HPDE6-E6E7 (cell line): ENCODE measurements around the gene BCL2L14.
A peak's percentile ranks its signal among the peaks of the same experiment; 100 is the strongest.
"Not testable (repeated sequence)": the region's sequence is repeated elsewhere in the genome, so short reads cannot be mapped to it uniquely, and the experiment has no call there.

Experiments used
- DNase-seq: peaks from one replicate; pipeline ENCODE4 v3.0.0; 2011; ENCODE audit warnings: missing footprints; ENCODE audit errors: extremely low spot score

BCL2L14 gene

DNA sequence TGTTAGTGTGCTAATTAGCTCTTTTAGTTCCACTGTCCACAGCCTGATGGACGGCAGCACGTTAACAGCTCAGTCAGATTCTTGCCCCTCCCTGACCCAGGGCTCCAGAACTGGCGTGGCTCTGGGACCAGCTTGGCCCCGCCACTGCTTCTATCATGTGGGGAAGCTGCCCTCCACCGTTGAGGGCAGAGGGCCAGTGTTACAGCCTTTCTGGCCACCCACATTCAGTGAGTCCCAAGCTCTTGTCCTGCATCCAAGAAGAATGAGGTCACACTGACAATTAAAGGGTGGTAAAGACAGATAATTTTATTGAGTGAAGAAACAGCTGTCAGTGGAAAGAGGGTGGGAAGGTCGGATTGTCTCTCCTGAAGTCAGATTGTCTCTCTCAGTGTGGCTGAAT is 36.9 kb downstream of the BCL2L14 start:
- DNase-seq, result no peak

DNA sequence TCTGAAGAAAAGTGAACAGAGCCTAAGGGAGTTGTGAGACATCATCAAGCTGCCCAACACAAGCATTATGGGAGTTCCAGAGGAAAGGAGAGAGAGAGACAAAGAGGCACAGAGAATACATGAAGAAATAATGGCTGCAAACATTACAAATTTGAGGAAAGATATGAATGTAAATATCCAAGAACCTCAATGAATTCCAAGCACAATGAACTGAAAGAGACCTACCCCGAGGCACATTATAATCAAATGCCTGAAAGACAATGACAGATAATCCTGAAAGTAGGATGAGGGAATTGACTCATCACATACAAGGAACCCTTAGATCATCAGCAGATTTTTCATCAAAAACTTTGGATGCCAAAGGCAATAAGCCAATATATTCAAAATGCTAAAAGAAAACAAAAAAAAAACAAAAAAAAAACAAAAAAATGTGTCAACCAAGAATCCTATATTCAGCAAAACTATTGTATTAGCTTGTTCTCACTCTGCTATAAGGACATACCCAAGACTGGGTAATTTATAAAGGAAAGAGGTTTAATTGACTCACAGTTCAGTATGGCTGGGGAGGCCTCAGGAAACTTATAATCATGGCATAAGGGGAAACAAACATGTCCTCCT is 37.8 kb downstream of the BCL2L14 start:
- no peak for DNase-seq

DNA sequence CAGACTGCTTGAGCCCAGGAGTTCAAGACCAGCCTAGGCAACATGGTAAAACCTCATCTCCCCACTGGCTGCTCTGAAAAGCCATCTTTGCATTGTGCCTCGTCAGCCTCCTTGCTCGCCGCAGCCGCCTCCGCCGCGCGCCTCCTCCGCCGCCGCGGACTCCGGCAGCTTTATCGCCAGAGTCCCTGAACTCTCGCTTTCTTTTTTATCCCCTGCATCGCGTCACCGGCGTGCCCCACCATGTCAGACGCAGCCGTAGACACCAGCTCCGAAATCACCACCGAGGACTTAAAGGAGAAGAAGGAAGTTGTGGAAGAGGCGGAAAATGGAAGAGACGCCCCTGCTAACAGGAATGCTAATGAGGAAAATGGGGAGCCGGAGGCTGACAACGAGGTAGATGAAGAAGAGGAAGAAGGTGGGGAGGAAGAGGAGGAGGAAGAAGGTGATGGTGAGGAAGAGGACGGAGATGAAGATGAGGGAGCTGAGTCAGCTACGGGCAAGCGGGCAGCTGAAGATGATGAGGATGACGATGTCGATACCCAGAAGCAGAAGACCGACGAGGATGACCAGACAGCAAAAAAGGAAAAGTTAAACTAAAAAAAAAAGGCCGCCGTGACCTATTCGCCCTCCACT is 40.3 kb downstream of the BCL2L14 start:
- not testable (repeated sequence) for DNase-seq

DNA sequence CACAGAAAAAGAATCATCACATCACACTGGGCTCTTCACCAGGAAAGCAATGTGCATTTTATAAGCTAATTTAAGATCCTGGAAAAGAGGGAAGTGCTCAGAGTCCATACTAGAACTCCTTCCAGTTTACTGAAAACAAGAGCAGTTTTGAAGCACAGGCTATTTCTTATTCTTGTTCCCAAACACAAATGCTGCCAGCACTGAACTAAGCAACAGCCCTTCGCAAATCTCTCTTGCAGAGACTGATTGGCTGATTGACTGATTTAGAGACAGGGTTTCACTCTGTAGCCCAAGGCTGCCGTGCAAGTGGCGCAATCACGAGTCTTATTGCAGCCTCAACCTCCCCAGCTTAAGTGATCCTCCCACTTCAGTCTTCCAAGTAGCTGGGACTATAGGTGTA is 44.8 kb downstream of the BCL2L14 start:
- DNase-seq, result no peak

DNA sequence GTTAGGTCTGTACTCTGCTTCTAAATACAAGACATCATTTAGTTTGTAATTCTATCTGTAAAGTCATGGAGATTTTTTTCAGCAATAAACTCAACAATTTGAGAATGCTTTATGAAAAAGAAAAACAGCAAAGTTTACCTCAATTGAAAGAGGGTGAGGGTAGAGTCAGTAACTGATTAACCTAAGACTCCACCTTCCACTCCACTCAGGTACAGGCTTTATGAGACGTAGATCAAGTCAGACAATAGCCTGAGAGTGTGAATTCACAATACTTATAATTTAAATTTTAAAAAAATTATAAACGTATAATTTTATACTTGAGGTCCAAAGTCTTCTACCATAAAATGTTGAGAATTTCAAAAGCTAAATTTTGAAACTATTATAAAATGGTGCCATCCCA is 45.9 kb downstream of the BCL2L14 start:
- DNase-seq, result no peak

DNA sequence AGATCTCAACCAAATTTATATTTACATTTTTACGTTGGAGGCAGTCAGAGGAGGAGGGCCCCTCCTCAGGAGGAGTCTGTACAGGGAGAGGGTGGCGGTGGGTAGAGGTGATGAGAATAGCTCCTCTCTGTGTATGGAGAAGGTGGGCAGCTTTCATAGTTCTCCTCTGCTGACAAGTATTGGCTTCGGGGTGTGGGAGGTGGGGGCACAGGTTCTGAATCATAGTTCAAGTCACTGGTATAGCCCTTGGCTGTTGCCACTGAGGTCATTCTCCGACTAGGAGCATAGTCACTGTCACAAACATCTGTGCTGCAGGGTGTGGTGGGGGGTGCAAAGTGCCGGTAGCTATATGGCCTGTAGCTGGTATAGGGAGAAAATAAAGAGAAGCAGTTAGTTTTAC is 50.3 kb downstream of the BCL2L14 start:
- DNase-seq, result no peak

DNA sequence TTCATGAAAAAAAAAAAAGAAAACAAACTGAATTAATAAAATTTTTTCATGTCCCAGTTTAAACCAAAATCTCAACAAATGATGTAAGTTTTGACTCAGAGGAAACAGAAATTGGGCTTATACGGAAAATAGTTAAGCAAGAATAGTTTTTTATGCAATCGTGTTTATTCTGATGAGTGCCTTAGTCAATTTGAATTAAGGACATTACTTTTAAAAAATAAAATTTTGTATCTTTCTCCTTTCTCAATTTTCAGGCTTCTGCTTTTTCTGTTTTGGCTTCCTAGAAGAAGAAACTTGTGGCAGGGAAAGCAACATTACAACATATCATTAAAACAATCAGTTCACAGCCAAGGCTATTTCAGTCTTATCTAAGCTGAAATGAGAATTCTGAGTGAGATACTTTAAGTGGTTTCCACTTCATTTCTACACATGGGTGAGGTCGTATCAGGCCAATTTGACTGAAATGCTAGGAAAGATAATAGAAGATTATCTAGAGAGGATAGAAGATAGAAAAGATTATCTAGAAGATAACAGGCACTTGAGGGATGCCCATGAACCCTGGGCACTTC is 52.4 kb downstream of the BCL2L14 start:
- no peak for DNase-seq

DNA sequence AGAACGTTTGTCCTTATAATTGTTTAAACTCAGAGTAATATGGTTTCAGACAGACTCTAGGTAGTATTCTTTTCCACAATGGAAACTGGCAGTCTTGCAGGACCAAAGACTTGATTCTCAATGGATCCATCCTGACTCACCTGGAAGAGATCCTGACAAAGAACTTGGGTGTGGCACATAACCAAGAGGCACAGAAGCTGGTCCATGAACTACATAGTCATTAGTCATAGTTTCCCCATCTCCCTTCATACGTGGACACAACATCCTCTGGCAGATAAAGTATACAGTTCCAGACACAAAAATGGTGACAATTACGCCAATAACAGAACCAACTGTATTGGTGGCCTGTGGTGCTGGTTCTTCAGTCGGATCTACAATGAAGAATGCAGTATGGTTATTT is 55.8 kb downstream of the BCL2L14 start:
- DNase-seq, result peak; percentile 22

DNA sequence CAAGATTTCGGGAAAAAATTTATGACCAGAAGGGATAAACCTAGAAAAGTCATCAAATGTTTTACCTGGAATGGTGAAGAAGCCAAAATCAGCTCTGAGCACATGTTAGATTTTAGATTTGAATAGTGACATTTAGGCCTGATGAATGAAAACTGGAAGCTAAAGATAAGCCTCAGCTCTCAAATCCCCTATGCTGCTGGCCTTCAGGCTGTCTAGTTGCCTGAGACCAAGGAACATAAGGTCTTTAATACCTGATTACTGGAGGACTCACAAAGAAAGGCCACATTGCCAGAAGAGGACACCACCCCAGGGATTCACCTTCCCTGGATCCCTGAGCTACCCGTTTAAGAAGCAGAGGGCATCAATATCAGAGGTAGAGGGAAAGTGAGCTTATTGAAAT is 56.6 kb downstream of the BCL2L14 start:
- no peak for DNase-seq

DNA sequence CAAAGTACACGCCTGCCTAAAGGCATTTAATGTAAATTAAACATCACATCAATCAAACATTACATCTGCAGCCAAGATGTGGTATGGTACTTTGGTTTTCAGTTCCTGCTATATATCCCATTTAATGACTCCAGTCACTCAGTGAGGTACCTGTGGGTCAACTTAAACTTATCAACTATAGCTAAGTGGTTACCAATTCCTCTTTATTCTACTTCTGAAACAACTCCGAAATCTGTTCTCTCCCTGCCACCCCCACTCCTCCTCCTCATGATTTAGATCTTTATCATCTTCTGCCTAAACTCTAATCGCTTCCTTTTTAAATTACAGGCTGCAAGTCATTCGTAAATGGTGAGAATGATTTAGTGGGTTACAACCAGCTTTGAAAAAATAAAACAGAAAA is 57.9 kb downstream of the BCL2L14 start:
- DNase-seq, result no peak

DNA sequence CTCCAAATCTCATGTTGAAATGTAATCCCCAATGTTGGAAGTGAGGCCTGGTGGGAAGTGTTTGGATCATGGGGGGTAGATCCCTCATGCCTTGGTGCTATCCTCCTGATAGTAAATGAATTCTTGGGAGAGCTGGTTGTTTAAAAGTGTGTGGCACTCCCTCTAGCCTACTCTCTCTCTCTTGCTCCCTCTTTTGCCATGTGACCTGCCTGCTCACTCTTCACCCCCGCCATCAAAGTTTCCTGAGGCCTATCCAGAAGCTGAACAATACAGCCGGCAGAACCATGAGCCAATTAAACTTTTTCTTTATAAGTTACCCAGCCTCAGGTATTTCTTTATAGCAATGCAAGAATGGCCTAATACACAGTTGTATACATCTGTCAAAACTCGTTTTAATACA is 62.5 kb downstream of the BCL2L14 start:
- DNase-seq, result no peak

DNA sequence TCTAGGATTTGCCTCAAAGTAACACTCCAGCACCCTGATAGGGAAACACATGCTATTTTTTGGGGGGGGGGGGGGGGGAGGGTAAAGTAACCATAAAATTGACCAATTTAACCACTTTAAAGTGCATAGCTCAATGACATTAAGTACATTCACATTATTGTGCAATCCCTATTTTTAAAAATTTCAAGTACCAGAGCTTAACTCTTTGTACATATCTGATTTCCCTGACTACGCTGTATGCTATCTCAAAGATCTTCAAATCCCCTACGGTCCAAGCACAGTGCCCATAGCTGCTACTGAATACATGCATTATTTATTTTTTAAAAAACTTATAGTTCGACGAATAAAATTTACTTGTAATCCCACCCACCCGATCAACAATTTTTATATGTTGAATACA is 63.0 kb downstream of the BCL2L14 start:
- DNase-seq, result no peak

DNA sequence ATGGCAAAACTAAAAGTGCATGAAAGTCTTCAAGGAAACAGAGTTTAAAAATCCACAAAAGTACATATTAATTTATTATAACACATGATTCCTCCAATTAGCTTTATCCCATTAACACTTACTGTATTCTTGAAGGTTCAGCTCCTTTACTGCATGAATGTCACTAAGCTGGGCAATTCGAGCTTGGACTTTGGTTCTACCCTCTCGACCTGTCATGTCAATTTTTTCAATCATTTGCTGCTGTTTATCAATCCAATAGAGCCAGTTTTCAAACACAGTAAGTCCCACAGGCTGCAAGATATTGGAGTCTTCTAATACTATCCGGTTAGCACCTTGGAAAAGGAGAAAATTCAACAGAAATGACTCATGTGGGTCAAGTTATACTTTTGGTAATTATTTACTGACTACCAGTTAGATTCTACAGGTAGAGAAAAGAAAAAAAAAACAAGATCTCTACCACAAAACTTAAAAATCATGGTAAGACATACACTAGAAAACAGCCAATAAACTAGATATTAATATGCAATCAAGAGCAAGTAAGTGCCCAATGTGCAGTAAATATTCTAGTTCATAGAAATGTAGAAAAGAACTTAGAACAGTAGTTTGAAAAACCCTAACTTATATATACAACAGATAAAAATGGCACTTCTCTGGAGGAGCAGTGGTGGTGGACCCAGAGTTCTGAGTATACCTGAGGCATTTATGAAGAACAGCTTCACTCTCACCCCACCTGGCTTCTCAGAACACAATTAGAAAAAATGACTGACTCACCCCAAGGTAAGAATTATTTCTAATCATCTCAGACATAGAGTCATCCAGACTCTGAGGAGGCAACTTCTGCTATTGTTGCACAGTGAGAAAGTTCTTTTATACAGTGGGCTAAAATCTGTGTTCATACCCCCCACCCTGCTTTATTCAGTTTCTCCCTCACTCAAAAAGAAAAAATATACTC is 67.7 kb downstream of the BCL2L14 start:
- no peak for DNase-seq

DNA sequence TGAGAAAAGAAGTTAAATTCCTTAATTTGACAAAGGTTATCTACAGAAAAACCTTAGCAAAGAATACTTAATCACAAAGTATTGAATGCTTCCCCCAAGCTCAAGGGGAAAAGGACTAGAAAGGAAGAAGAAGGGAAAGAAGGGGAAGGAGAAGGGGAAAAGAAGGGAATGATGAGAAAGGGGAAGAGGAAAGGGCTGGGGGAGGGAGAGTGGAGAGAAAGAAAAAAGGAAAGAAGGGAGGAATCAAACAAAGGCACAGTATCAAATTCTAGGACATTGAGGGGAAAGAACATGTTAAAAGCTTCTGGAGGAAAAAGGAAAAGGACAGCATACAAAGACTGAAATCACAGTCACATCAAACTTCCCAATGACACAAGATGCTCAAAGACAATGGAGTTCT is 70.3 kb downstream of the BCL2L14 start:
- no peak for DNase-seq

DNA sequence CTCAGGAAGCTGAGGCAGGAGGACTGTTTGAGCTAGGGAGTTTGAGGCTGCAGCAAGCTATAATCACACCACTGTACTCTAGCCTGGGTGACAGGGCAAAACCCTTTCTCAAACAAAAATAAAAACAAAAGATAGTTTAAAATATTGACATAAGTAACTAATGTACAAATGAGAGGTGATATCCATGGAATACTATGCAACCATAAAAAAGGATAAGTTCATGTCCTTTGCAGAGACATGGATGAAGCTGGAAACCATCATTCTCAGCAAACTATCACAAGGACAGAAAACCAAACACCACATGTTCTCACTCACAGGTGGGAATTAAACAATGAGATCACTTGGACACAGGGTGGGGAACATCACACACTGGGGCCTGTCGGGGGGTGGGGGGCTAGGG is 73.8 kb downstream of the BCL2L14 start:
- not testable (repeated sequence) for DNase-seq

DNA sequence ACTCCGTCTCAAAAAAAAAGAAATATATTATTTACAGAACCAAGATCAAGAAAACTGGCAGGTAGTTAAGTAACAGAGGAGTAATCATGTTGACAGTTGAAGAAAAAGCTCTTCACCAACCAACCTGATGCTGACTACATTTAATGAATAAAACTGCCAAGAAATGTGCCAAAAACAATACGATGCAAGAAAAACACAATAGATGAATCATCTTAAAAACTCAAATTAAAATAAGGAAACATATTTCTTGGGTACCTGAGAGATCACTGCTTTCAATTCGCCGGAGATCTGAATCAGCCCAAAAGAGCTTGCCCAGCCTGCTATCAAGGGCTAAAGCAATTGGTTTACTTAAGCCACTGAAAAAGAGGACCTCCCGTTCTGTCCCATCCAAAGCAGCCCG is 76.4 kb downstream of the BCL2L14 start:
- no peak for DNase-seq
